Glutamatergic neuron (in vitro differentiated cells): ENCODE results near the gene EMID1. TPM values are rescaled to one million over a fixed set of nuclear protein-coding genes. Genes with fewer than 3 reads are reported as not detected.

Source experiments
- DNase-seq: peaks from one replicate; pipeline ENCODE4 v3.0.0; 2022
- H3K27ac Mint-ChIP-seq: one replicate; pipeline ENCODE4 v1.8.0; 2020; ENCODE audit warnings: mild to moderate bottlenecking, mixed read lengths, inconsistent platforms; ENCODE audit not compliant: unreplicated experiment
- H3K27me3 Mint-ChIP-seq: one replicate; pipeline ENCODE4 v1.8.0; 2020; ENCODE audit warnings: mild to moderate bottlenecking, moderate library complexity, mixed read lengths, inconsistent platforms; ENCODE audit not compliant: unreplicated experiment
- H3K36me3 Mint-ChIP-seq: one replicate; pipeline ENCODE4 v1.8.0; 2020; ENCODE audit warnings: mild to moderate bottlenecking, mixed read lengths, inconsistent platforms; ENCODE audit not compliant: unreplicated experiment
- H3K4me1 Mint-ChIP-seq: one replicate; pipeline ENCODE4 v1.8.0; 2020; ENCODE audit warnings: mild to moderate bottlenecking, low read depth, mixed read lengths, inconsistent platforms; ENCODE audit not compliant: unreplicated experiment
- H3K4me3 Mint-ChIP-seq: one replicate; pipeline ENCODE4 v1.8.0; 2020; ENCODE audit warnings: mild to moderate bottlenecking, mixed read lengths, inconsistent platforms; ENCODE audit not compliant: unreplicated experiment
- H3K9me3 Mint-ChIP-seq: one replicate; pipeline ENCODE4 v1.8.0; 2020; ENCODE audit warnings: mild to moderate bottlenecking, moderate library complexity, mixed read lengths, inconsistent platforms; ENCODE audit not compliant: unreplicated experiment
- CTCF ChIP-seq: fragments of 200-600 bp; sonication (generic); IDR thresholded peaks from one replicate; pipeline ENCODE4 v1.5.0; 2021; ENCODE audit not compliant: partially characterized antibody, unreplicated experiment
- total RNA-seq: library from RNA; stranded (reverse); fragmentation: NEBNext Ultra II Directional; extraction: Animal tissue kit (Norgen Biotek cat#: 25700); gene quantifications from one replicate; pipeline ENCODE4 v1.2.1, GENCODE V29; 2021; ENCODE audit not compliant: unreplicated experiment

The EMID1 gene
- total RNA-seq, 1 donor from 2014 or later = 0.76 TPM

GRCh38 chr22:29254286-29254660 lies 48.6 kb downstream of the EMID1 start:
- H3K9me3 Mint-ChIP-seq = peaks cover 1% of the 10 kb centered on the region
- DNase-seq = no peak
- no peak for TF ChIP-seq CTCF
- no peaks in the 10 kb centered on the region for H3K36me3 Mint-ChIP-seq
- no peak overlapping the region for H3K4me3 Mint-ChIP-seq
- no peak overlapping the region for H3K27ac Mint-ChIP-seq
- peaks cover 3% of the 10 kb centered on the region for H3K4me1 Mint-ChIP-seq
- peaks cover 7% of the 10 kb centered on the region for H3K27me3 Mint-ChIP-seq

GRCh38 chr22:29255064-29255621 lies 49.4 kb downstream of the EMID1 start:
- Mint-ChIP-seq H3K27ac (no peak overlapping the region), H3K9me3 (peaks cover 1% of the 10 kb centered on the region), H3K4me3 (no peak overlapping the region), H3K27me3 (peaks cover 7% of the 10 kb centered on the region), H3K36me3 (no peaks in the 10 kb centered on the region), H3K4me1 (peaks cover 3% of the 10 kb centered on the region)
- DNase-seq = no peak
- no peak for TF ChIP-seq CTCF

GRCh38 chr22:29256606-29257325 lies 51.1 kb downstream of the EMID1 start:
- no peak for TF ChIP-seq CTCF
- H3K9me3 Mint-ChIP-seq = peaks cover 1% of the 10 kb centered on the region
- no peak overlapping the region for H3K27ac Mint-ChIP-seq
- peaks cover 3% of the 10 kb centered on the region for H3K4me1 Mint-ChIP-seq
- DNase-seq = no peak
- peaks cover 7% of the 10 kb centered on the region for H3K27me3 Mint-ChIP-seq
- no peaks in the 10 kb centered on the region for H3K36me3 Mint-ChIP-seq
- H3K4me3 Mint-ChIP-seq = no peak overlapping the region

- Mint-ChIP-seq H3K27ac (no peak overlapping the region), H3K4me3 (no peak overlapping the region), H3K36me3 (no peaks in the 10 kb centered on the region), H3K9me3 (peaks cover 1% of the 10 kb centered on the region), H3K27me3 (peaks cover 4% of the 10 kb centered on the region), H3K4me1 (no peaks in the 10 kb centered on the region)
- no peak for DNase-seq
- no peak for TF ChIP-seq CTCF
Measured at GRCh38 chr22:29257751-29258181, 52.1 kb downstream of the EMID1 start.
